ENCODE results near the gene DCP1B.

DNA sequence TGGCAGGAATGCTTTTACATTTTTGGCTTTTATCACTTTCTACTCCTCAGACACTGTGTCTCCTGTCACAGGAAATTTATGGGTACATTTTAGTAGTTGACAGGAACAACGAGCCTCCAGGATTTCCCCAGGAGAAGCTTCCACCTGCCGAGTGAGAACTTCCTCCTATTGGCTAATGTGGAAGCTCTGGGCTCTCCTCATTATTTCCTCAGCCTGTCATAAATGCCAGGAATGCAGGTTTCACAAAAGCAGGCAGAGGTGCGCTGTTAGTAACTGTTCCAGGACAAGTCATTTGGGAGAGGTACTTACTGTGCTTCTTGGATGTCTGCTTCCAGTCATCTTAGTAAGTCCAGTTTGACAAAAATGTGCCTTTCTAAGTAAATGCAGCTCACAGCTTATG, 19.1 kb upstream of the DCP1B start:
- TF ChIP-seq JUNB (IDR thresholded peaks at IDR 0.05): no peak
- TF ChIP-seq BCL3 (IDR thresholded peaks at IDR 0.05): no peak
- no peak for TF ChIP-seq MAX (IDR thresholded peaks at IDR 0.05)
- TF ChIP-seq EHMT2 (IDR thresholded peaks at IDR 0.05; ENCODE audit: low read depth): no peak
- no peak for TF ChIP-seq REST (IDR thresholded peaks at IDR 0.05)
- no peak for TF ChIP-seq PBX3 (IDR thresholded peaks at IDR 0.05)
- TF ChIP-seq, protein P1, sequence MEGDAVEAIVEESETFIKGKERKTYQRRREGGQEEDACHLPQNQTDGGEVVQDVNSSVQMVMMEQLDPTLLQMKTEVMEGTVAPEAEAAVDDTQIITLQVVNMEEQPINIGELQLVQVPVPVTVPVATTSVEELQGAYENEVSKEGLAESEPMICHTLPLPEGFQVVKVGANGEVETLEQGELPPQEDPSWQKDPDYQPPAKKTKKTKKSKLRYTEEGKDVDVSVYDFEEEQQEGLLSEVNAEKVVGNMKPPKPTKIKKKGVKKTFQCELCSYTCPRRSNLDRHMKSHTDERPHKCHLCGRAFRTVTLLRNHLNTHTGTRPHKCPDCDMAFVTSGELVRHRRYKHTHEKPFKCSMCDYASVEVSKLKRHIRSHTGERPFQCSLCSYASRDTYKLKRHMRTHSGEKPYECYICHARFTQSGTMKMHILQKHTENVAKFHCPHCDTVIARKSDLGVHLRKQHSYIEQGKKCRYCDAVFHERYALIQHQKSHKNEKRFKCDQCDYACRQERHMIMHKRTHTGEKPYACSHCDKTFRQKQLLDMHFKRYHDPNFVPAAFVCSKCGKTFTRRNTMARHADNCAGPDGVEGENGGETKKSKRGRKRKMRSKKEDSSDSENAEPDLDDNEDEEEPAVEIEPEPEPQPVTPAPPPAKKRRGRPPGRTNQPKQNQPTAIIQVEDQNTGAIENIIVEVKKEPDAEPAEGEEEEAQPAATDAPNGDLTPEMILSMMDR (IDR thresholded peaks at IDR 0.05): no peak
- TF ChIP-seq EP300 (IDR thresholded peaks at IDR 0.05): no peak
- no peak for TF ChIP-seq NR3C1 (IDR thresholded peaks at IDR 0.05)
- no peak for TF ChIP-seq JUN (IDR thresholded peaks at IDR 0.05)
- TF ChIP-seq NFE2L2 (conservative IDR thresholded peaks at IDR 0.05; ENCODE audit: low read length): no peak
- TF ChIP-seq POLR2A (IDR thresholded peaks at IDR 0.05; ENCODE audit: low read length): no peak
